Activated CD4-positive, alpha-beta memory T cell treated with anti-CD3 and anti-CD28 coated beads for 36 hours (primary cell): ENCODE measurements around the gene PPP2R3A. TPM values are rescaled to one million over a fixed set of nuclear protein-coding genes. Genes with fewer than 3 reads are reported as not detected.

ENCODE experiments used
- CTCF ChIA-PET: fragments of 350-600 bp; sonication (Branson Sonifier 250); formaldehyde crosslinking; loops from one replicate; lab custom pipeline; 2021; ENCODE audit warnings: antibody characterized with exemption, inconsistent platforms; lab: Charles Lee
- POLR2A ChIA-PET: fragments of 350-600 bp; sonication (Branson Sonifier 250); formaldehyde crosslinking; loops from one replicate; lab custom pipeline; 2021; ENCODE audit warnings: antibody characterized with exemption; lab: Charles Lee
- DNase-seq: peaks from one replicate; pipeline ENCODE4 v3.0.0-alpha.2; 2020
- H3K27ac Mint-ChIP-seq: one replicate; pipeline ENCODE4 v1.8.0; 2021; ENCODE audit warnings: mixed read lengths
- H3K27me3 Mint-ChIP-seq: one replicate; pipeline ENCODE4 v1.8.0; 2021; ENCODE audit warnings: mixed read lengths
- H3K36me3 Mint-ChIP-seq: one replicate; pipeline ENCODE4 v1.8.0; 2021; ENCODE audit warnings: mixed read lengths
- H3K4me1 Mint-ChIP-seq: one replicate; pipeline ENCODE4 v1.8.0; 2021; ENCODE audit warnings: low read depth, mixed read lengths
- H3K4me3 Mint-ChIP-seq: one replicate; pipeline ENCODE4 v1.8.0; 2021; ENCODE audit warnings: mild to moderate bottlenecking, mixed read lengths
- H3K9me3 Mint-ChIP-seq: one replicate; pipeline ENCODE4 v1.8.0; 2021; ENCODE audit warnings: mixed read lengths
- intact Hi-C: fragments of 100-400 bp; cut with micrococcal nuclease; formaldehyde crosslinking; loops from one replicate; pipeline ENCODE4 v1.15.1; 2023
- total RNA-seq, 2 experiments: library from RNA; stranded (reverse); gene quantifications; one replicate each; pipeline ENCODE4 v1.2.3, GENCODE V29; 2021

PPP2R3A gene
- total RNA-seq, 2 experiments from 2014 or later = 0.17 to 0.33 TPM

- no peak for DNase-seq
- no peaks in the 10 kb centered on the region for H3K9me3 Mint-ChIP-seq
- no peaks in the 10 kb centered on the region for H3K36me3 Mint-ChIP-seq
- ChIA-PET CTCF (interaction anchor here (0.5 kb wide), 1 partner anchor 33 kb away, joined by 3 read pairs; no protein-coding TSS in a partner anchor), POLR2A (no interaction called here)
- H3K27ac Mint-ChIP-seq = no peak overlapping the region
- no peaks in the 10 kb centered on the region for H3K4me1 Mint-ChIP-seq
- peaks cover 5% of the 10 kb centered on the region for H3K27me3 Mint-ChIP-seq
- intact Hi-C loops = no loop called here
- H3K4me3 Mint-ChIP-seq = no peak overlapping the region
Observed at GRCh38 chr3:136048068-136048467, 82.5 kb downstream of the PPP2R3A start.

- Mint-ChIP-seq H3K27ac (no peak overlapping the region), H3K4me3 (no peak overlapping the region), H3K36me3 (no peaks in the 10 kb centered on the region), H3K4me1 (no peaks in the 10 kb centered on the region), H3K27me3 (peaks cover 8% of the 10 kb centered on the region), H3K9me3 (no peaks in the 10 kb centered on the region)
- POLR2A ChIA-PET = no interaction called here
- CTCF ChIA-PET = interaction anchor here (1.2 to 2.2 kb wide), 2 partner anchors 9 to 964 kb away, joined by 4 to 6 read pairs; no protein-coding TSS in a partner anchor
- DNase-seq = no peak
- intact Hi-C loops = no loop called here
Observed at GRCh38 chr3:136050250-136050649, 84.7 kb downstream of the PPP2R3A start.

GRCh38 chr3:136055491-136055890 lies 90.0 kb downstream of the PPP2R3A start:
- Mint-ChIP-seq H3K4me1 (no peaks in the 10 kb centered on the region), H3K9me3 (peaks cover 6% of the 10 kb centered on the region), H3K4me3 (no peak overlapping the region), H3K36me3 (no peaks in the 10 kb centered on the region), H3K27me3 (peaks cover 13% of the 10 kb centered on the region), H3K27ac (no peak overlapping the region)
- ChIA-PET POLR2A (no interaction called here), CTCF (no interaction called here)
- no peak for DNase-seq
- intact Hi-C loops = loop anchor here (5.0 kb wide), 1 partner anchor 277 kb away; no protein-coding TSS in a partner anchor

GRCh38 chr3:136067211-136067610 lies 101.7 kb downstream of the PPP2R3A start:
- no peaks in the 10 kb centered on the region for H3K36me3 Mint-ChIP-seq
- intact Hi-C loops = no loop called here
- CTCF ChIA-PET = no interaction called here

DNA sequence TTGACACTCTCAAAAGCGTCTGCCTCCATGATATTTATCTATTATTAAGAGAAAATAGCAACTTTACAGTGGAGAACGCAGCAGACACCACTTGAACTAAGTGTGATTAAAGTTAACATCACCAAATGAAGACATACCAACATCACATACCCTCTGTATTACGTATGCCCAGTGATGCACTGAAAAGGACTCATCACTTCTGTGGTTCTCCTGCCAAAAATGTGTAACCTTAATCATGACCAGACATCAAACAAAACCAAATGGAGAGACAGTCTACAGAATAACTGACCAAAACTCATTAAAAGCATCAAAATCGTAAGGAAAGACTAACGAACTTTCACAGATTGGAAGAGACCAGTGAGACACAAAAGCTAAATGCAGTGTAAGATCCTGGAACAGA lies 103.2 kb downstream of the PPP2R3A start:
- POLR2A ChIA-PET = interaction anchor here (0.6 kb wide), 1 partner anchor 26 kb away, joined by 4 read pairs; no protein-coding TSS in a partner anchor
- Mint-ChIP-seq H3K4me3 (no peak overlapping the region), H3K27ac (no peak overlapping the region), H3K9me3 (no peaks in the 10 kb centered on the region), H3K4me1 (peaks cover 2% of the 10 kb centered on the region), H3K27me3 (no peaks in the 10 kb centered on the region), H3K36me3 (no peaks in the 10 kb centered on the region)
- CTCF ChIA-PET = no interaction called here
- intact Hi-C loops = no loop called here
- DNase-seq = no peak

More at GRCh38 chr3:136067211-136067610, 101.7 kb downstream of the PPP2R3A start:
- no peak overlapping the region for H3K27ac Mint-ChIP-seq
- DNase-seq = no peak
- no peak overlapping the region for H3K4me3 Mint-ChIP-seq
- peaks cover 2% of the 10 kb centered on the region for H3K4me1 Mint-ChIP-seq
- no peaks in the 10 kb centered on the region for H3K27me3 Mint-ChIP-seq
- POLR2A ChIA-PET = no interaction called here
- no peaks in the 10 kb centered on the region for H3K9me3 Mint-ChIP-seq

GRCh38 chr3:136069933-136070332 lies 104.4 kb downstream of the PPP2R3A start:
- no peak for DNase-seq
- no peaks in the 10 kb centered on the region for H3K36me3 Mint-ChIP-seq
- POLR2A ChIA-PET = no interaction called here
- H3K27ac Mint-ChIP-seq = no peak overlapping the region
- no peak overlapping the region for H3K4me3 Mint-ChIP-seq
- no peaks in the 10 kb centered on the region for H3K27me3 Mint-ChIP-seq
- intact Hi-C loops = loop anchor here (10.0 kb wide), 3 partner anchors 475 to 1875 kb away; no protein-coding TSS in a partner anchor
- CTCF ChIA-PET = interaction anchor here (0.6 to 1.1 kb wide), 3 partner anchors 320 to 1036 kb away, joined by 3 read pairs; no protein-coding TSS in a partner anchor
- H3K9me3 Mint-ChIP-seq = no peaks in the 10 kb centered on the region
- peaks cover 2% of the 10 kb centered on the region for H3K4me1 Mint-ChIP-seq

DNA sequence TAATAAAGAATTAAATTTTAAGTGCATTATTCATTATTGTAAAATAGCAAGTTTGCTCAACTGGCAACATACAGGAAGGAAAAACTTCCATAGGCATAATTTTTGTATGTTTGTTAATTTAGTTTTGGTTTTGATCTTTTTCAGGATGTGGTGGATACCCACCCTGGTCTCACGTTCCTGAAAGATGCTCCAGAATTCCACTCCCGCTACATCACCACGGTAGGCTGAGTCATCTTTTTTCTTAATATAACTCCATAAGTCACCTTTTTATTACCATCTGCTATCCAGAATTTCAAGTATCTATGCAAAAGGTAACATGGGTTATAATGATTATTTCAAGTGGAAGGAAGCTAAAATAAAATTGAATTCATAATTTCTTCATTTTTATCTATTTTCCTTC lies 104.8 kb downstream of the PPP2R3A start:
- Mint-ChIP-seq H3K27ac (no peak overlapping the region), H3K4me1 (peaks cover 2% of the 10 kb centered on the region), H3K36me3 (no peaks in the 10 kb centered on the region), H3K4me3 (no peak overlapping the region), H3K9me3 (no peaks in the 10 kb centered on the region), H3K27me3 (no peaks in the 10 kb centered on the region)
- intact Hi-C loops = loop anchor here (10.0 kb wide), 3 partner anchors 474 to 1874 kb away; no protein-coding TSS in a partner anchor
- POLR2A ChIA-PET = no interaction called here
- CTCF ChIA-PET = interaction anchor here (1.1 to 2.3 kb wide), 4 partner anchors 321 to 975 kb away, joined by 3 to 12 read pairs (median 10); partner anchors contain the start of gene STAG1
- DNase-seq = no peak

DNA sequence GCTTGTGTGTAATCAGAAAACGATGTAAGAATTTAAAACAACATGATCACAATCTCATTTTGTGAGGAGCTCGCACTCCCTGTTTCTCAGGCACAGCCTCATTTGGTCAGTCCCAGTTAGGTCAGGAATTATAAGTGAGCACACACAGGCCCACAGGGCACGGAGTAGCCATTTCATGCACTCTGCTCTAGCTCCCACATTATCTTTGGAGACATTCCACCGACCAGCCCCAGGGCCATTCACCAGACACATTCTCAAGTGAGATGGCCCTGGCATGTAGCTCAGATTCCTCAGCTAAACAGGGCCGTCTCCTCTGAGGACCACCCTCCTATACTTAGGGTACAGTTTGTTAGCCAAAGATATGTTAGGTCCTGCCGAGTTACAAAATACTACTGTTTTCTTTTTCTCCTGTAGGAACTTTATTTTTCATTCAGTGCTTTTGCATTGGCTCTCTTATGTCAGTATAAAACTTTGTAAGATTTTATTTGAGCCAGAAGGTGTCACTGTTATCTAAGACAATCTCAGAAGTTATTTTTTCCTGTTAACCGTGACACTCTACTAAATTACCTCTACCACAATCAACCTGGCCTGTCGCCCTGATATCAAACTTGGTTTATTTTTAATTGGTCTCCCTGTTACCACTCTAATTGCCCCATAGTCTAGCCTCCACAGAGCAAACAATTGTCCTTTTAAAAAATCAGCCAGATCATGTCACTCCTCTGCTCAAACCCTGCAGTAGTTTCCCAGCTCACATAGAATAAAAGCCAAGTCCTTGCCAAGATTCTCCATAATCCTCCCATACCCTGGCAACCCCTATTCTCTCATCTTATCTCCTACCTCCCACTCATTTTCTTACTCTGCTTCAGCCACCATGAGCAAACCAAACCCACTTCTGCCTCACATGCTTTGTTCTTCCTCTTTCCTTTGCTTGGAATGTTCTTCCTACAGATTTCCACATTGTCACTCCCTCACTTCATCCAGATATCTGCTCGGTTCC lies 105.7 kb downstream of the PPP2R3A start:
- no peaks in the 10 kb centered on the region for H3K9me3 Mint-ChIP-seq
- H3K4me1 Mint-ChIP-seq = peaks cover 2% of the 10 kb centered on the region
- no peak overlapping the region for H3K27ac Mint-ChIP-seq
- DNase-seq = no peak
- POLR2A ChIA-PET = no interaction called here
- H3K4me3 Mint-ChIP-seq = no peak overlapping the region
- no peaks in the 10 kb centered on the region for H3K36me3 Mint-ChIP-seq
- CTCF ChIA-PET = interaction anchor here (0.9 to 2.3 kb wide), 8 partner anchors 28 to 974 kb away, joined by 3 to 12 read pairs (median 4); partner anchors contain the start of gene STAG1
- intact Hi-C loops = loop anchor here (10.0 kb wide), 3 partner anchors 474 to 1874 kb away; no protein-coding TSS in a partner anchor
- no peaks in the 10 kb centered on the region for H3K27me3 Mint-ChIP-seq

GRCh38 chr3:136074546-136075170 lies 109.1 kb downstream of the PPP2R3A start:
- CTCF ChIA-PET = interaction anchor here (0.6 to 4.8 kb wide), 13 partner anchors 8 to 1030 kb away, joined by 3 to 30 read pairs (median 4); partner anchors contain the start of gene STAG1
- no peak overlapping the region for H3K4me3 Mint-ChIP-seq
- H3K4me1 Mint-ChIP-seq = peaks cover 2% of the 10 kb centered on the region
- no peak overlapping the region for H3K27ac Mint-ChIP-seq
- H3K27me3 Mint-ChIP-seq = no peaks in the 10 kb centered on the region
- no peak for DNase-seq
- H3K9me3 Mint-ChIP-seq = no peaks in the 10 kb centered on the region
- intact Hi-C loops = loop anchor here (1.0 to 10.0 kb wide), 8 partner anchors 278 to 1870 kb away; partner anchors contain the start of genes SLC35G2 and STAG1
- H3K36me3 Mint-ChIP-seq = no peaks in the 10 kb centered on the region
- POLR2A ChIA-PET = no interaction called here

DNA sequence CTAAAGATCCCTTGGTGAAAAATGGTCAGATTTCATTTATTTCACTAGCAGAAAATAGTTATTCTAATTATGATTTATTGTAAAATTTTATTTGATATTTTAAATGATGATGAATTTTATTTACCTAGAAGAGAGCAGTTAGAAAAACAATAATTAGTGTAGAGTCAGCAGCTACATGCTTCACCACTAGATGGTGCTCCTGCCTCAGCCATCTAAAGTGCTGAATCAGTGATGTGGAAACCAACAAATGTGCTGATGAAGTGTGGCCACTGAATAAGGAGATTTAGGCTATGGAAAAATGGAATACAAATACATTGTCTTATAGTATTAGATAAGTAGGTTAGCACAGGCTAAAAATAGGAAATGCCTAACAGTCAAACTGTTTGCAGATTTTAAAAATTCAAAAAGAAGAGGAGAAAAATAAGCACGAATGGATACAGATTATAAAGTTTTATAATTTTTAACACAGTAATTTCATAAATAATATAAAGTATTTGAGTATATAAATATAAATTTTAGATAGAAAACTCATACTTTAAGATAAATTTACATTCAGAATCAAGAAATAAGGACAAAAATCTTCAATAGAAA lies 109.8 kb downstream of the PPP2R3A start:
- ChIA-PET CTCF (interaction anchor here (0.6 to 4.8 kb wide), 14 partner anchors 9 to 1870 kb away, joined by 3 to 30 read pairs (median 4); partner anchors contain the start of gene STAG1), POLR2A (no interaction called here)
- no peak overlapping the region for H3K27ac Mint-ChIP-seq
- peaks cover 2% of the 10 kb centered on the region for H3K4me1 Mint-ChIP-seq
- H3K9me3 Mint-ChIP-seq = no peaks in the 10 kb centered on the region
- intact Hi-C loops = loop anchor here (1.0 to 10.0 kb wide), 8 partner anchors 277 to 1869 kb away; partner anchors contain the start of genes SLC35G2 and STAG1
- no peaks in the 10 kb centered on the region for H3K27me3 Mint-ChIP-seq
- no peaks in the 10 kb centered on the region for H3K36me3 Mint-ChIP-seq
- DNase-seq = peak; percentile 82
- no peak overlapping the region for H3K4me3 Mint-ChIP-seq

DNA sequence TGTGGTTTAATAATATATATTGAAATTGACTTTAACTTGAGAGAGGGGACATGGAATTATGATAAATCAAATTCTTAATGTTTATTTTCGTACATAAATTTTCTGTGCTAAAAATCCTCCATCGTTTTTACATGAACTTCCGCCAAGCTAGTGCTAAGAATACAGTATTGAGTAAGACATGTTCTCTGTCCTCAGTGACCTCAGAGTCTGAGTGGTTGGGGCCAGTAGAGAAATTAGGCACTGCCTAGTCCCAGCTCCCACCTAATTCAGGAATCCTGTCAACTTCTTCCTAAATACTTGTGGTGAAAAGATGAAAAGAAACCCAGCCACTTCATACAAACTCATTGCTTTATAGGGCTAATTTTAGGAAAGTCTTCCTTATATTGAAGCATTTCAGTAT lies 110.3 kb downstream of the PPP2R3A start:
- ChIA-PET CTCF (interaction anchor here (0.6 to 4.8 kb wide), 8 partner anchors 33 to 1870 kb away, joined by 3 to 30 read pairs (median 4); partner anchors contain the start of gene STAG1), POLR2A (no interaction called here)
- intact Hi-C loops = loop anchor here (1.0 to 10.0 kb wide), 8 partner anchors 276 to 1869 kb away; partner anchors contain the start of genes SLC35G2 and STAG1

More for the DNA sequence above, 110.3 kb downstream of the PPP2R3A start:
- no peak for DNase-seq
- Mint-ChIP-seq H3K36me3 (no peaks in the 10 kb centered on the region), H3K27ac (no peak overlapping the region), H3K27me3 (no peaks in the 10 kb centered on the region), H3K4me3 (no peak overlapping the region), H3K4me1 (peaks cover 2% of the 10 kb centered on the region), H3K9me3 (no peaks in the 10 kb centered on the region)
